Umbilical cord (tissue), 2 donors: ENCODE data around the gene ITGB3. TPM values are rescaled to one million over a fixed set of nuclear protein-coding genes. Genes with fewer than 3 reads are reported as not detected.
"Not testable (repeated sequence)": the region's sequence is repeated elsewhere in the genome, so short reads cannot be mapped to it uniquely, and the experiment has no call there.

Experiments used
- DNase-seq: peaks from one replicate; pipeline ENCODE4 v3.0.0-alpha.2; 2015; ENCODE audit warnings: low spot score
- total RNA-seq: library from RNA; depleted of rRNA; stranded (reverse); fragments of >200 nt; gene quantifications from one replicate; pipeline ENCODE4 v1.2.3, GENCODE V29; 2014; ENCODE audit warnings: low replicate concordance; ENCODE audit not compliant: insufficient read depth

ITGB3 gene
- total RNA-seq: 61.4 TPM

- DNase-seq: peak; percentile 79
Measured at GRCh38 chr17:47253541-47254402, at the start of gene ITGB3. TSS of gene ITGB3 (plus strand) at chr17:47253827. CDS start at chr17:47253862, 35 bp downstream.

GRCh38 chr17:47203984-47204721 is 49.5 kb upstream of the ITGB3 start:
- no peak for DNase-seq

- peak; percentile 42 for DNase-seq
Measured at GRCh38 chr17:47204722-47205418, 48.8 kb upstream of the ITGB3 start.

GRCh38 chr17:47205419-47205963 is 48.1 kb upstream of the ITGB3 start:
- no peak for DNase-seq

- DNase-seq: no peak
Measured at GRCh38 chr17:47207143-47208067, 46.2 kb upstream of the ITGB3 start.

GRCh38 chr17:47208744-47209488 is 44.7 kb upstream of the ITGB3 start, which contains the start of gene MYL4:
TSS of gene MYL4 (plus strand) at chr17:47209348. CDS start at chr17:47209423, 75 bp downstream.
- peak; percentile 61 for DNase-seq

- DNase-seq: no peak
Measured at GRCh38 chr17:47209499-47209898, 44.1 kb upstream of the ITGB3 start.

GRCh38 chr17:47210105-47210504 is 43.5 kb upstream of the ITGB3 start:
- no peak for DNase-seq

GRCh38 chr17:47210779-47211178 is 42.8 kb upstream of the ITGB3 start:
- DNase-seq: no peak

GRCh38 chr17:47212458-47212857 is 41.2 kb upstream of the ITGB3 start:
- no peak for DNase-seq

GRCh38 chr17:47213540-47213939 is 40.1 kb upstream of the ITGB3 start:
- no peak for DNase-seq

- DNase-seq: no peak
Measured at GRCh38 chr17:47214931-47215330, 38.7 kb upstream of the ITGB3 start.

- DNase-seq: not testable (repeated sequence)
Measured at GRCh38 chr17:47216821-47217220, 36.8 kb upstream of the ITGB3 start.

GRCh38 chr17:47217279-47217678 is 36.3 kb upstream of the ITGB3 start:
- DNase-seq: not testable (repeated sequence)

GRCh38 chr17:47218896-47219430 is 34.7 kb upstream of the ITGB3 start:
- no peak for DNase-seq

GRCh38 chr17:47219621-47220475 is 33.8 kb upstream of the ITGB3 start:
- no peak for DNase-seq

GRCh38 chr17:47220531-47220999 is 33.1 kb upstream of the ITGB3 start:
- DNase-seq: no peak

- no peak for DNase-seq
Measured at GRCh38 chr17:47221154-47221553, 32.5 kb upstream of the ITGB3 start.
